Epithelial cell of proximal tubule (primary cell): ENCODE results near the gene ADAMTSL3. TPM values are rescaled to one million over a fixed set of nuclear protein-coding genes. Genes with fewer than 3 reads are reported as not detected.

ENCODE experiments used
- DNase-seq: peaks from one replicate; pipeline ENCODE4 v3.0.0-alpha.2; 2011; ENCODE audit warnings: low read depth
- H3K4me3 ChIP-seq: 2 replicates; pipeline ENCODE4 v1.5.1; 2011; ENCODE audit warnings: low read depth, mild to moderate bottlenecking, low read length
- CTCF ChIP-seq: conservative IDR thresholded peaks from 2 replicates; pipeline ENCODE4 v1.5.1; 2012; ENCODE audit warnings: low read depth, mild to moderate bottlenecking, low read length
- total RNA-seq: library from RNA; depleted of rRNA; stranded (reverse); fragments of >200 nt; gene quantifications from 2 replicates; pipeline ENCODE4 v1.2.3, GENCODE V29; 2015

The ADAMTSL3 gene
- total RNA-seq, 1 donor from 2014 or later: 0.58 TPM

- TF ChIP-seq CTCF: no peak
- no peak for DNase-seq
Measured at GRCh38 chr15:83670672-83671229, 16.8 kb downstream of the ADAMTSL3 start.

DNA sequence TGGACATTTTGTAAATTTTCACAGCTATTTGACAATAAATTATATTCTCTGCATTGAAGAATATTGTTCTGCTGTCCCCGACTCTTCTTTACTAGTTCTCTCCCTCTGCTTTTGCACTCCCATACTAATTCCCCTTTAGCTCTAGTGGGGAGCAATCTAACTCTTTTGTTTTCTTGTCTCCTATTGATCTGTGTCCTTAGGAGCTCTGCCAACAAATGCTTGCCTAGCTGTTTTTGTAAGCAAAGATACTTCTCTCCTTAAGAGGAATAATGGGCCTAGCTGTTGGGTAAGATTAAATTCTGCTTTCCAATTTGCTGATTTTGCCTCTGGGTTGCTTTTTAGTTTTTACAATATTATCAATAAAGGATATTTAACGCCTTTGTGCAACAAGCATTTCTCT is 17.7 kb downstream of the ADAMTSL3 start:
- no peak for DNase-seq
- TF ChIP-seq CTCF: no peak

More at GRCh38 chr15:83670672-83671229, 16.8 kb downstream of the ADAMTSL3 start:
- no peak overlapping the region for H3K4me3 ChIP-seq

GRCh38 chr15:83673385-83673784 is 19.5 kb downstream of the ADAMTSL3 start:
- H3K4me3 ChIP-seq: no peak overlapping the region
- DNase-seq: no peak
- TF ChIP-seq CTCF: no peak

More for the DNA sequence above, 17.7 kb downstream of the ADAMTSL3 start:
- H3K4me3 ChIP-seq: no peak overlapping the region

DNA sequence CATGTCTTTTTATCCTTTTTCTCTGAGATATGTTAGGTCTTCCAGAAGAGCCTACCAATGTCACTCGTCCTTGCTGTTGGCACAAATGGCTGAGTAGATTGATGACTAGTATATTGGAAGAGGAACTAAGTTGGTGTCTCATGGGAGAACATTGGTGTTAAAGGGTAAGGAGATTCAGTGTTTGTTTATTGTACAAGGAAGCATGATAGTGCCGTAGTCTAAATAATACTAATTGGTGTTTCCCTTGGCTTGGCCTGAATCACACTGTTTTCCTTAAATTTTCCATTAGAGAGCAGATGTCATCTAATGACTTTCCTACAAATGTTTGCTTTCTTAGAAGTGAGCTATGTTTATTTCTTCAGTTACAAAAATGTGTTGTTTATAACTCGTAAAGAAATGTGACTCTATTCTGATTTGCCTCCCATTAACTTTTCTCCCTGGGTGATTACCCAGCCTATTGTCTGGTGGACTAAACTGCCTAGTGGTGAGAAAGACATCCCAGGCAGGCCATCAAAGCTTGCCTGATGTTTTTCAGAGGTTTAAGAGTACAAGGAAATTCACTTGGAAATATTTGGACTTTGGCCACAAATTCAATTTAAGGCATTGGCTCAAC is 28.7 kb downstream of the ADAMTSL3 start:
- H3K4me3 ChIP-seq: no peak overlapping the region
- no peak for TF ChIP-seq CTCF
- no peak for DNase-seq

- H3K4me3 ChIP-seq: no peak overlapping the region
- DNase-seq: no peak
Measured at GRCh38 chr15:83685916-83686332, 32.0 kb downstream of the ADAMTSL3 start.

GRCh38 chr15:83688201-83688600 is 34.3 kb downstream of the ADAMTSL3 start:
- TF ChIP-seq CTCF: no peak
- H3K4me3 ChIP-seq: no peak overlapping the region
- no peak for DNase-seq

More at GRCh38 chr15:83685916-83686332, 32.0 kb downstream of the ADAMTSL3 start:
- no peak for TF ChIP-seq CTCF

- DNase-seq: no peak
Measured at GRCh38 chr15:83690676-83691075, 36.8 kb downstream of the ADAMTSL3 start.

More at GRCh38 chr15:83690676-83691075, 36.8 kb downstream of the ADAMTSL3 start:
- no peak for TF ChIP-seq CTCF
- H3K4me3 ChIP-seq: no peak overlapping the region
